ENCODE data around the gene COPB1. TPM values are rescaled to one million over a fixed set of nuclear protein-coding genes. Genes with fewer than 3 reads are reported as not detected.

The COPB1 gene
- total and polyA plus RNA-seq, 2 of the 8 experiments (the other 6 are each of a cell fraction or from before 2014, with no cell fraction given) = 28.7 to 72.1 TPM

DNA sequence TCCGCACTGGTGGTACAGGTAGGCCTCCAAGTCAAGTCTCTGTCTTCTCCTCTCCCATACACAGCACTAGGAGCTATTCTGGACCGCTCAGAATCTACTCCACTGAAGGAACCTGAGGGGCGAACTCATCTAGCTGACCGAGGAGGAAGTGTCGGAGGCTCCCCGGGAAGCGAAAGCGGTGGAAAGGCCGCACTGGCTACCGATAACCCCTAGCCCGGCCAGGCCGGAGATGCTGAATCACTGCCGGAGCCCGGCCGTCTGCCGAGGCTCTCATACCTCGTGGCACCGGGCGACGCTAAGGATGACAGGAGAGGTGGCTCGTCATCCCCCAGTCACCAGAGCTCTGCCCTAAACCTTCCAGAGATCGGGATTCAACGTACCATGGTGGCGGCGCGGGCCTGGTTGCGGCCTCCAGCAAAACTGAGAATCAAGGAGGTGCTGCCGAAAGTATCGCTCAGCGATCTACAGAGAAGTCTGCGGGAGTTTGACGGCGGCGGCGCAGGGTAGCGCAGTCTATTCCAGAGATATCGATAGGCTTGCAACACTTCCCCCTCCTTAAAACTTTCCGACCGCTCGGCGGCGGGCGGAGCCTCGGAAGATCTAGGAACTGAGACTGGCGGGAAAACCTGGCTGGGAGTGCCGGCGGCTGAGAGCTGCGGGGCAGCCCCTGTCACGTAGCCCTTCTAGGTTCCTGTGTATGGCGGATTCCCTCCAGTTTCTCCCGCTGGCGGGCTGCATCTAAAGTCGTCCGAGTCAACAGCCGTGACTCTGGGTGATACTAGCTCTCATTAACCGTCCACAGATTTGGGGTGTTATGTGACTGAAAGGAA is 20.5 kb upstream of the COPB1 start, which contains the start of gene PSMA1 (continued):
- TF ChIP-seq SIN3A (conservative IDR thresholded peaks at IDR 0.05 in 1 of 2, IDR thresholded peaks at IDR 0.05 in 1 of 2; ENCODE audit: low read depth in 1 of 2, low read length in 2 of 2) (peak; percentile 93 to 99), MAX (IDR thresholded peaks at IDR 0.05) (peak; percentile 59), CEBPB (IDR thresholded peaks at IDR 0.05; ENCODE audit: low read depth, low read length) (peak; percentile 97), ASH2L (IDR thresholded peaks at IDR 0.05; ENCODE audit: low read length) (peak; percentile 99), FOSL1 (IDR thresholded peaks at IDR 0.05; ENCODE audit: insufficient read depth, low read depth, low read length) (no peak), MAFK (IDR thresholded peaks at IDR 0.05; ENCODE audit: low read depth, low read length) (peak; percentile 19; the same call in 1 of the 2 replicates), SAP30 (IDR thresholded peaks at IDR 0.05; ENCODE audit: insufficient read depth, insufficient replicate concordance, low read length) (peak; percentile 64), KDM5A (IDR thresholded peaks at IDR 0.05; ENCODE audit: low read length) (no peak; the same call in none of the 2 replicates), NRF1 (IDR thresholded peaks at IDR 0.05; ENCODE audit: low read depth, low read length) (no peak), JUND (IDR thresholded peaks at IDR 0.05; ENCODE audit: low read length) (peak; percentile 63; the same call in 1 of the 2 replicates), SP4 (IDR thresholded peaks at IDR 0.05; ENCODE audit: low read length) (no peak), EP300 (IDR thresholded peaks at IDR 0.05; ENCODE audit: borderline replicate concordance in 1 of 2, low read depth in 2 of 2, low read length in 2 of 2) (peak in 1 of 2 experiments; percentile 96; a peak in 2 of 3 replicates), RAD21 (IDR thresholded peaks at IDR 0.05 in 1 of 2, conservative IDR thresholded peaks at IDR 0.05 in 1 of 2; ENCODE audit: low read depth in 2 of 2, low read length in 2 of 2) (peak; percentile 18 to 23; a peak in 3 of 4 replicates), SRF (IDR thresholded peaks at IDR 0.05; ENCODE audit: low read depth, low read length) (peak; percentile 97), EGR1 (IDR thresholded peaks at IDR 0.05; ENCODE audit: borderline replicate concordance, low read depth, low read length) (peak; percentile 95), RXRA (IDR thresholded peaks at IDR 0.05; ENCODE audit: insufficient read depth, low read depth, low read length) (no peak), POLR2AphosphoS5 (IDR thresholded peaks at IDR 0.05; ENCODE audit: low read depth, low read length) (peak; percentile 81), CREB1 (IDR thresholded peaks at IDR 0.05) (peak; percentile 67), PHF8 (conservative IDR thresholded peaks at IDR 0.05; ENCODE audit: low read depth, low read length) (peak; percentile 87)
- TF ChIP-seq, protein P1, sequence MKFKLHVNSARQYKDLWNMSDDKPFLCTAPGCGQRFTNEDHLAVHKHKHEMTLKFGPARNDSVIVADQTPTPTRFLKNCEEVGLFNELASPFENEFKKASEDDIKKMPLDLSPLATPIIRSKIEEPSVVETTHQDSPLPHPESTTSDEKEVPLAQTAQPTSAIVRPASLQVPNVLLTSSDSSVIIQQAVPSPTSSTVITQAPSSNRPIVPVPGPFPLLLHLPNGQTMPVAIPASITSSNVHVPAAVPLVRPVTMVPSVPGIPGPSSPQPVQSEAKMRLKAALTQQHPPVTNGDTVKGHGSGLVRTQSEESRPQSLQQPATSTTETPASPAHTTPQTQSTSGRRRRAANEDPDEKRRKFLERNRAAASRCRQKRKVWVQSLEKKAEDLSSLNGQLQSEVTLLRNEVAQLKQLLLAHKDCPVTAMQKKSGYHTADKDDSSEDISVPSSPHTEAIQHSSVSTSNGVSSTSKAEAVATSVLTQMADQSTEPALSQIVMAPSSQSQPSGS (IDR thresholded peaks at IDR 0.05; ENCODE audit: low read length) = peak; percentile 85
- TF ChIP-seq, protein P2, sequence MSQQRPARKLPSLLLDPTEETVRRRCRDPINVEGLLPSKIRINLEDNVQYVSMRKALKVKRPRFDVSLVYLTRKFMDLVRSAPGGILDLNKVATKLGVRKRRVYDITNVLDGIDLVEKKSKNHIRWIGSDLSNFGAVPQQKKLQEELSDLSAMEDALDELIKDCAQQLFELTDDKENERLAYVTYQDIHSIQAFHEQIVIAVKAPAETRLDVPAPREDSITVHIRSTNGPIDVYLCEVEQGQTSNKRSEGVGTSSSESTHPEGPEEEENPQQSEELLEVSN (IDR thresholded peaks at IDR 0.05) = peak; percentile 83

Measured in H1 (cell line).